SK-N-SH (cell line): ENCODE measurements around the gene HIBADH. TPM values are rescaled to one million over a fixed set of nuclear protein-coding genes. Genes with fewer than 3 reads are reported as not detected.

Experiments
- EP300 ChIP-seq, 2 experiments: IDR thresholded peaks; 2 replicates each; pipeline versions ENCODE4 v1.4.0 to v1.6.1; 2012; ENCODE audit warnings: borderline replicate concordance in 1 of 2, low read depth in 1 of 2, low read length in 1 of 2
- FOXJ3 ChIP-seq: sonication (generic); formaldehyde crosslinking; IDR thresholded peaks from 2 replicates; pipeline ENCODE4 v1.5.1; 2020; ENCODE audit warnings: mild to moderate bottlenecking, missing genetic modification reagents
- FOXM1 ChIP-seq: IDR thresholded peaks from 2 replicates; pipeline ENCODE4 v1.4.0; 2012; ENCODE audit warnings: low read depth, mild to moderate bottlenecking
- GATA2 ChIP-seq: sonication (generic); formaldehyde crosslinking; IDR thresholded peaks from 2 replicates; pipeline ENCODE4 v1.5.0; 2020; ENCODE audit warnings: mild to moderate bottlenecking, missing genetic modification reagents
- IRF3 ChIP-seq: fragments of 150-350 bp; IDR thresholded peaks from 2 replicates; pipeline ENCODE4 v1.6.1; 2016; ENCODE audit warnings: mild to moderate bottlenecking, low read depth, low read length
- JUND ChIP-seq: IDR thresholded peaks from 2 replicates; pipeline ENCODE4 v1.4.0; 2012
- MAX ChIP-seq: IDR thresholded peaks from 2 replicates; pipeline ENCODE4 v1.4.0; 2012; ENCODE audit warnings: low read depth
- NFIC ChIP-seq: IDR thresholded peaks from 2 replicates; pipeline ENCODE4 v1.4.0; 2012; ENCODE audit warnings: borderline replicate concordance
- NRF1 ChIP-seq: IDR thresholded peaks from 2 replicates; pipeline ENCODE4 v1.6.1; 2012; ENCODE audit warnings: low read depth, mild to moderate bottlenecking, low read length
- POLR2AphosphoS5 ChIP-seq: IDR thresholded peaks from 2 replicates; pipeline ENCODE4 v1.6.1; 2012; ENCODE audit warnings: low read depth, low read length
- RAD21 ChIP-seq: IDR thresholded peaks from 2 replicates; pipeline ENCODE4 v1.6.1; 2012; ENCODE audit warnings: mild to moderate bottlenecking, low read length
- RCOR1 ChIP-seq: fragments of 150-350 bp; IDR thresholded peaks from 2 replicates; pipeline ENCODE4 v1.6.1; 2017; ENCODE audit warnings: antibody characterized with exemption, low read length
- REST ChIP-seq: IDR thresholded peaks from 2 replicates; pipeline ENCODE4 v1.6.1; 2012; ENCODE audit warnings: mild to moderate bottlenecking, low read depth, low read length, moderate library complexity
- RFX5 ChIP-seq: IDR thresholded peaks from 2 replicates; pipeline ENCODE4 v1.6.1; 2012; ENCODE audit warnings: mild to moderate bottlenecking, improper control_type of control experiment, low read length
- SIN3A ChIP-seq: IDR thresholded peaks from 2 replicates; pipeline ENCODE4 v1.6.1; 2012; ENCODE audit warnings: low read depth, mild to moderate bottlenecking, low read length, moderate library complexity, borderline replicate concordance
- TAF1 ChIP-seq: IDR thresholded peaks from 2 replicates; pipeline ENCODE4 v1.6.1; 2012; ENCODE audit warnings: low read depth, mild to moderate bottlenecking, low read length, moderate library complexity, borderline replicate concordance
- TEAD4 ChIP-seq: IDR thresholded peaks from 2 replicates; pipeline ENCODE4 v1.4.0; 2012; ENCODE audit warnings: mild to moderate bottlenecking, borderline replicate concordance; ENCODE audit not compliant: insufficient read depth
- USF1 ChIP-seq: IDR thresholded peaks from 2 replicates; pipeline ENCODE4 v1.4.0; 2012; ENCODE audit warnings: low read depth, borderline replicate concordance
- YY1 ChIP-seq: IDR thresholded peaks from 2 replicates; pipeline ENCODE4 v1.4.0; 2012; ENCODE audit warnings: low read depth, mild to moderate bottlenecking
- ZBTB33 ChIP-seq: IDR thresholded peaks from 2 replicates; pipeline ENCODE4 v1.4.0; 2012; ENCODE audit warnings: low read depth, borderline replicate concordance
- polyA plus RNA-seq, 3 experiments: library from polyadenylated mRNA; depleted of rRNA; stranded (reverse); fragments of >200 nt; gene quantifications; 2 replicates each; pipeline ENCODE4 v1.2.3, GENCODE V29; 2012

HIBADH gene
- polyA plus RNA-seq, 1 of the 3 experiments (the other 2 are of a cell fraction) = 71.8 TPM

GRCh38 chr7:27709137-27710075 lies 46.7 kb upstream of the HIBADH start (continued):
- TF ChIP-seq REST (no peak), TAF1 (no peak), IRF3 (no peak), FOXM1 (peak; percentile 96), POLR2AphosphoS5 (peak; percentile 69; the same call in 1 of the 2 replicates), ZBTB33 (peak; percentile 78; the same call in 1 of the 2 replicates), USF1 (no peak), YY1 (no peak), TEAD4 (peak; percentile 87), EP300 (IDR thresholded peaks at IDR 0.05; ENCODE audit: borderline replicate concordance in 1 of 2, low read depth in 1 of 2, low read length in 1 of 2) (peak; percentile 72 to 96), NFIC (peak; percentile 88), RCOR1 (no peak), NRF1 (no peak), RAD21 (no peak), RFX5 (no peak), GATA2 (CRISPR knock-in tag) (peak; percentile 71), MAX (peak; percentile 77), SIN3A (peak; percentile 62; the same call in 1 of the 2 replicates), JUND (peak; percentile 98), FOXJ3 (no peak)
- TF ChIP-seq, all 33 proteins: peak for 16
